HG02840 (cell line): ENCODE data around the gene METTL1.
A peak's percentile ranks its signal among the peaks of the same experiment; 100 is the strongest.

Experiments
- ATAC-seq: cut with Tn5 transposase; IDR thresholded peaks from one replicate; pipeline ENCODE4 v1.9.1; 2021; ENCODE audit warnings: mild to moderate bottlenecking, moderate library complexity, moderate number of reproducible peaks; ENCODE audit not compliant: unreplicated experiment, low FRiP score

The METTL1 gene

GRCh38 chr12:57755454-57756372 is 16.2 kb downstream of the METTL1 start:
- no peak for ATAC-seq

DNA sequence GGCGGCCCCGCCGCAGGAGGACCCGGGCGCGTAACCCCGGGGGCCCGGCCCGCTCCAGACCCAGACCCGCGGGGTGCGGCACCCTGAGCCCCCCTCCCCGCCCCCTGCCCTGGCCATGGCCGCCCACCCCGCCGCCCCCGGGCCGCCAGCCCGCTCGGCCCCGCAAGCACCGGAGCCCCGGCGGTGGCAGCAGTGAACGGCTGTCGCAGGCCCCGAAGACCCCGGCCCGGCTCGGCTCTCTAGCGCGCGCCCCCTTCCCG is 16.8 kb downstream of the METTL1 start:
- ATAC-seq: no peak

DNA sequence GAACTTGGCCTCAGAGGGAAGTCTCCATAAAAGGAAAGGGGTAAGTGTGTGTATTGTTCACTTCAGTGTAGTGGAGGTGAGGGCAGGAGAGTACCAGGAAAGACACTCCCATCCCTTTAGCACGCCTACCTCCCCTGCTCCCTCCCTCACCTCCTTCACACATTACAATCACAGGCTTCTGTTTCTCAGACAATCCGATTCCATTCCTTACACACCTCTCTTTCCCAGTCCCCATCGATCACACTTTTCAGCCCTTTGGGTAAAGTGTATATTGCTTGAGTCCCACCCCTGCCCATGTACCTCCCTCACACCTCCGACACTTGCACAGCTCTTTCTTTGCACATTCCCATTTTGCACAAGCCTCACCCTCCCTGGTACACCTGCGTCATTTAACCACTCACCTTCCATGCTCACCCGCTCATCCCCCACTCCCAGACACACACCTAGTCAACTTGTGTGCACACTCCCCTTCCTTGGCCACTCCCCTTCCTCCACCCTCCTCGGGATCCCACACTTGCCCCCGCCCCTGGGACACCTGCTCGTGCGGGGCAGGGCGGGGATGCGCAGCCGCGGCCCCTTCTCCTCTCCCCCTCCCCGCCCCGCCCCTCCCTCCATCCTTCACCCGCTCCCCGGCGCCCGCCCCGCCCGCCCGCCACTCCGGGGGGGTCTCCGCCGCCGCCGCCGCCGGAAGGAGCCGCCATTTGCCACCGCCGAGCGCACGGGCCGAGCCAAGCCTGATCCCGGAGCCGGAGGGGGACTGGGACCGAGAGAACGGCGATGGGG is 17.3 kb downstream of the METTL1 start, which contains the start of gene MARCHF9:
Gene MARCHF9, plus strand, starts transcription at position 693 of the 783 bp plus-strand sequence. CDS start 426 bp downstream, outside the sequence.
- ATAC-seq: peak; percentile 36

- ATAC-seq: no peak
These were observed 18.1 kb downstream of the METTL1 start for GRCh38 chr12:57753756-57754337.

DNA sequence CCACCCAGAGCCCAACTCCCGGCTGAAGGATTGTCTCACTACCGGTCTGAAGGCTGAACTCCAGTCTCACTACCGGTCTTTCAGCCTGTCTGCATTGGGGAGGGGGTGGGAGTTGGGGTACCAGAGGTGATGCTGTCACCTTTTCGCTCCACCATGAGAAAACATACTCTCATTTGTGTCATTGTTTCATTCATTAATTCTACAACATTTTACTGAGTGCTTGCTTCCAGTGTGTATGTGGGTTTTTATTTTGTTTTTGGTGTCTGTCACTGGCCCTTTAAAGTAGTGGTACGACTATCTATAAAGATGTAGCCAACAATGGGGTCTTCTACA is 19.3 kb downstream of the METTL1 start:
- no peak for ATAC-seq

- peak; percentile 70 for ATAC-seq
These were observed 19.9 kb downstream of the METTL1 start, which contains the start of gene CDK4 for GRCh38 chr12:57751788-57752667. TSS of gene CDK4 (minus strand) at chr12:57752310. CDS start at chr12:57751717, 593 bp downstream.

DNA sequence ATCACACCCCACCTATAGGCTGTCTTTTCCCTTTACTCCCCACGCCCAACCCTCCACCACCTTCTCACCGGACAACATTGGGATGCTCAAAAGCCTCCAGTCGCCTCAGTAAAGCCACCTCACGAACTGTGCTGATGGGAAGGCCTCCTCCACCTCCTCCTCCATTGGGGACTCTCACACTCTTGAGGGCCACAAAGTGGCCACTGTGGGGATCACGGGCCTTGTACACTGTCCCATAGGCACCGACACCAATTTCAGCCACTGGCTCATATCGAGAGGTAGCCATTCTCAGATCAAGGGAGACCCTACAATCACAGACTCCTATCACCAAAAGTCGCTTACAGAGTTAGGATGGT is 20.5 kb downstream of the METTL1 start:
- no peak for ATAC-seq

DNA sequence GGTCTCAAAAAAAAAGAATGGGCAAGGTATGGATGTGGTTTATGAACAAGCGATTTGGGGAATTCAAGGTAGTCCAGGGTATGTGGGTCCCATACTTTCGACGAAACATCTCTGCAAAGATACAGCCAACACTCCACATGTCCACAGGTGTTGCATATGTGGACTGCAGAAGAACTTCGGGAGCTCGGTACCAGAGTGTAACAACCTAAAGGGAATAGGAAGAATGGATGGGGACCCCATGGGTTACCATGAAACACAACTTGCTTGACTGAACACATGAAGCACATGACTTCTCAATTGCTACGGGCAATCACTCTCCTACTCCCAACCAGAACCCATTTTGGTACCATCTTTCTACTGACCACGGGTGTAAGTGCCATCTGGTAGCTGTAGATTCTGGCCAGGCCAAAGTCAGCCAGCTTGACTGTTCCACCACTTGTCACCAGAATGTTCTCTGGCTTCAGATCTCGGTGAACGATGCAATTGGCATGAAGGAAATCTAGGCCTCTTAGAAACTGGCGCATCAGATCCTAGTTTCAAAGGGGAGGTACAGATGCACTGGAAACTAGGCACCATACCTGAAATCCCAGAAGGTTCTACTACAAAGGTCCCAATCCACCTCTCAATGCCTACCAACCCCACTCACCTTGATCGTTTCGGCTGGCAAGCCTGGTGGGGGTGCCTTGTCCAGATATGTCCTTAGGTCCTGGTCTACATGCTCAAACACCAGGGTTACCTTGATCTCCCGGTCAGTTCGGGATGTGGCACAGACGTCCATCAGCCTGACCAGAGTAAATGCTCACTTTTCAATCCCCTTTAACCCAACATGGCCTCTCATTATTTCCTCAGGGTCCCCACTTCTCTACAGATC is 21.1 kb downstream of the METTL1 start:
- no peak for ATAC-seq

DNA sequence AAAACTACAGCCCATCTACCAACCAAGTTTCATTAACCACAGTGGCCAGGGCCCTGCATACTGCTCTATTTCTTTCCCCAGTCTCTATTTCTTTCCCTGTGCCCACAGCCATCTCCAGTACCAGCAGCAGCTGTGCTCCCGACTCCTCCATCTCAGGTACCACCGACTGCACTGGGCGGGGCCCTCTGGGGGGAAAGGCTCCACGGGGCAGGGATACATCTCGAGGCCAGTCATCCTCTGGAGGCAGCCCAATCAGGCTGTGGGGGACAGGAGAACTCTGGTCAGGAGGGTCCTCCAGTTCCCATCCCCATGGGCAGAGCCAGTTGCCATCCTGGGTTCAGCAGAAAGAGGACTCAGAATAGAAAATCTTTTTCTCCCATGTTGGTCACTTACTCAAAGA is 22.8 kb downstream of the METTL1 start:
- no peak for ATAC-seq

- no peak for ATAC-seq
These were observed 25.9 kb downstream of the METTL1 start for GRCh38 chr12:57746025-57746424.

DNA sequence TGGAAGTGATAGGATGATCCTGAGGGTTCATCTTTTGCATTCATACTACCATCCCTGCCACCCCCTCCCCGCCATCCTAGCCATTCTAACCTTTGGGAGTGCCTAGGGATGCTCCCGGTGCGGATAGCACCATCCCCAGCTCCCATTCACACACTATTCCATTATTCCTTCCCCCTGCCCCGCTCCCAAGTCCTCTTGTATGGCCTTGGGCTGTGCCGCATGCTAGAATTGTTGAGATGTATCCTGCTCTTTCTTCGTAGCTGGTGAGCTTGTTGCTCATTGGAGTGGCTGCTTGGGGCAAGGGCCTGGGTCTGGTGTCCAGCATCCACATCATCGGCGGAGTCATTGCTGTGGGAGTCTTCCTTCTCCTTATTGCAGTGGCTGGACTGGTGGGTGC is 26.4 kb downstream of the METTL1 start:
- no peak for ATAC-seq

DNA sequence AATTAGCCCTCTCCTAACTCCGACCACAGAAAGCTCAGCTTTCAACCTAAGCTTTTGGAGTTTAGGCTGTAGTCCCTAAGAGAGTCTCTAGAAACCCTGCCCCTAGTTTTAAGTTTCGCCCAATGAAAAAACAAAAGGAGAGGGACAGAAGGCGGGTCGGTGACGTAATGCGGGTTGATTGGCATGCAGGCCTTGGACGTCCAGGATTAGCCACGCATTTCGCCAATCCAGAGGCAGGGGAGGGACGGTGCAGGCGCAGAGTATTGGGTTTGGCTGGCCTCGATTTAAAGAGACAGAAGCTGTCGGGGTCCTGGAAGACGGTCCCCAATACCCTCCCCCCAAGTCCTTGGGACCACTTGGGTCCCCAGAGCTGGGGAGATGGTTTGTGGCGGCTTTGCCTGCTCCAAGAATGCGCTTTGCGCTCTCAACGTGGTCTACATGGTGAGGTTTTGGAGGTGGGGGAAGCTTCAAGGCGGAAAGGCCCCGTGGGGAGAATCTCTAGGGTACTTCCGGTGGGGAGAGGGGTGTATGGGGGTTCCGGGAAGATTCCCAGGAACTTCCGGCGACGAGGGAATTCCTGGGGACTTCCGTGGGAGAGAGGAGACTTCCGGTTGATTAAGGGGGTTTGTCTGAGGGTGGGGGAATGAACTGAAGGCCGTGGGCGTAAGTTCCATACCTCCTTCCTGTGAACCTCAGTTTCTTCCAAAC is 27.0 kb downstream of the METTL1 start, which contains the start of gene TSPAN31:
Gene TSPAN31, plus strand, starts transcription at position 263 of the 708 bp plus-strand sequence. Its CDS starts 116 bp downstream, at position 379.
- ATAC-seq: peak; percentile 85

- peak; percentile 33 for ATAC-seq
These were observed 27.6 kb downstream of the METTL1 start for GRCh38 chr12:57744194-57744776.

DNA sequence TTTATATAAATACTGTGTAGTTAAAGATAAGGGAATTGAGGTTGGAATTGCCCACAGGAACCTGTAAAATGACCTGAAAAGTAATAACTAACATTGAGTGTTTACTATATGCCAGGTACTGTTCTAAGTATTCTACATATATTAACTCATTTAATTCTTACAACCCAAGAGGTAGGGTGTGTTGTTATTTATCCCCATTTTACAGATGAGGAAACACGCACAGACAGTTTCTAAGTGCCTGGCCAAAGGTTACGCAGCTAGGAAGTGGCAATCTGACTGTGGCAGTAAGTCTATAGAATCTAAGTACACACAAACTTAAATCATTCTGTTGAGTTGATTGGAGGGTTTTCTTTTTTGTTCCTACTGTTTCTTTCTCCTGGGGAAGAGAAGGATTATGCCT is 28.1 kb downstream of the METTL1 start:
- ATAC-seq: no peak

GRCh38 chr12:57741844-57742738 is 29.8 kb downstream of the METTL1 start:
- ATAC-seq: peak; percentile 42

GRCh38 chr12:57741413-57741789 is 30.5 kb downstream of the METTL1 start:
- ATAC-seq: no peak

GRCh38 chr12:57740656-57741412 is 31.1 kb downstream of the METTL1 start:
- peak; percentile 38 for ATAC-seq
